ENCODE data around the gene PTPRK. TPM values are rescaled to one million over a fixed set of nuclear protein-coding genes. Genes with fewer than 3 reads are reported as not detected.
"Not testable (repeated sequence)": the region's sequence is repeated elsewhere in the genome, so short reads cannot be mapped to it uniquely, and the experiment has no call there.

Gene PTPRK
- total RNA-seq, 1 experiment from 2014 or later: 34.2 TPM

DNA sequence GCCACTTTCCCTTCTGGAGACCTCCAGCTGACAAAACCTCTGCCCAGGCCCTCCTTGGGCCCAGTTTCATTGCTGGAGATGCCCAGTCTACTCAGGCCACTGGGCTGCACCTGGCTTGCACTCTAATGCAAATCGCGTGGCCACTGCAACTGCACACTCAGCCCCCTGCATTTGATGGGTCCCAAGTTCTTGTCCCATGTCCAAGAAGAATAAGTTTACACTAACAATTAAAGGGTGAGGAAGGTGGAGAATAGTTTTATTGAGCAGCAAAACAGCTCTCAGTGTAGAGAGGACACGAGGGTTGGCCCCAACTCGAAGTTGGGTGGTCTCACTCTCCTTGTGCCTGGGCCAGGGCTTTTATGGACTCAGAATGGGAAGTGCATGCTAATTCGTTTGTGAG, 587.7 kb downstream of the PTPRK start:
- Histone ChIP-seq H2AFZ (ENCODE audit: low read depth, low read length, poor library complexity, severe bottlenecking) (no peak overlapping the region), H3K4me1 (ENCODE audit: control insufficient read depth in 1 of 2, insufficient read depth in 2 of 2, low read length in 2 of 2) (no peaks in the 10 kb centered on the region), H3K36me3 (ENCODE audit: control insufficient read depth in 1 of 2, insufficient read depth in 2 of 2, low read length in 2 of 2) (no peaks in the 10 kb centered on the region), H3K79me2 (ENCODE audit: insufficient read depth, low read length) (no peaks in the 10 kb centered on the region), H3K4me2 (ENCODE audit: low read length) (no peak overlapping the region), H3K9me3 (ENCODE audit: control insufficient read depth in 1 of 2, insufficient read depth in 1 of 2, low read depth in 1 of 2, low read length in 2 of 2) (peaks cover 0 to 8% of the 10 kb centered on the region in 2 experiments; a peak in 2 of 4 replicates), H3K9ac (ENCODE audit: low read length) (no peak overlapping the region), H3K27ac (ENCODE audit: low read depth, low read length) (no peak overlapping the region), H4K20me1 (ENCODE audit: insufficient read depth) (no peaks in the 10 kb centered on the region), H3K9me2 (ENCODE audit: insufficient read depth) (no peaks in the 10 kb centered on the region), H3K27me3 (ENCODE audit: insufficient read depth, low read length) (no peaks in the 10 kb centered on the region), H3K4me3 (replicated peaks in 1 of 2; ENCODE audit: low read depth in 1 of 2, low read length in 2 of 2) (no peak overlapping the region)
- intact Hi-C loops (cut with micrococcal nuclease): no loop called here
- TF ChIP-seq POLR2A (IDR thresholded peaks at IDR 0.05; ENCODE audit: borderline replicate concordance, extremely low read depth, insufficient read depth, insufficient read length): no peak
- no peak for TF ChIP-seq RAD21 (IDR thresholded peaks at IDR 0.05; ENCODE audit: low read depth)
- TF ChIP-seq, protein P1, sequence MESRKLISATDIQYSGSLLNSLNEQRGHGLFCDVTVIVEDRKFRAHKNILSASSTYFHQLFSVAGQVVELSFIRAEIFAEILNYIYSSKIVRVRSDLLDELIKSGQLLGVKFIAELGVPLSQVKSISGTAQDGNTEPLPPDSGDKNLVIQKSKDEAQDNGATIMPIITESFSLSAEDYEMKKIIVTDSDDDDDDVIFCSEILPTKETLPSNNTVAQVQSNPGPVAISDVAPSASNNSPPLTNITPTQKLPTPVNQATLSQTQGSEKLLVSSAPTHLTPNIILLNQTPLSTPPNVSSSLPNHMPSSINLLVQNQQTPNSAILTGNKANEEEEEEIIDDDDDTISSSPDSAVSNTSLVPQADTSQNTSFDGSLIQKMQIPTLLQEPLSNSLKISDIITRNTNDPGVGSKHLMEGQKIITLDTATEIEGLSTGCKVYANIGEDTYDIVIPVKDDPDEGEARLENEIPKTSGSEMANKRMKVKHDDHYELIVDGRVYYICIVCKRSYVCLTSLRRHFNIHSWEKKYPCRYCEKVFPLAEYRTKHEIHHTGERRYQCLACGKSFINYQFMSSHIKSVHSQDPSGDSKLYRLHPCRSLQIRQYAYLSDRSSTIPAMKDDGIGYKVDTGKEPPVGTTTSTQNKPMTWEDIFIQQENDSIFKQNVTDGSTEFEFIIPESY (IDR thresholded peaks at IDR 0.05; ENCODE audit: extremely low read depth, insufficient replicate concordance, low read length): no peak
- TF ChIP-seq JUND (IDR thresholded peaks at IDR 0.05): no peak
- TF ChIP-seq CEBPB (IDR thresholded peaks at IDR 0.05; ENCODE audit: low read depth): no peak
- TF ChIP-seq ELF1 (IDR thresholded peaks at IDR 0.05; ENCODE audit: borderline replicate concordance, low read depth): no peak
- ATAC-seq: no peak
- ChIA-PET RAD21 (ENCODE audit: low non-redundant PET in 1 of 2, low total read pairs in 2 of 2, uncharacterized antibody in 2 of 2, unreplicated experiment in 2 of 2) (no interaction called here), CTCF (no interaction called here), POLR2A (no interaction called here)
- no TSS peak for BruUV-seq (replicated peaks)
- DNase-seq (ENCODE audit: low read depth, low spot score): no peak

DNA sequence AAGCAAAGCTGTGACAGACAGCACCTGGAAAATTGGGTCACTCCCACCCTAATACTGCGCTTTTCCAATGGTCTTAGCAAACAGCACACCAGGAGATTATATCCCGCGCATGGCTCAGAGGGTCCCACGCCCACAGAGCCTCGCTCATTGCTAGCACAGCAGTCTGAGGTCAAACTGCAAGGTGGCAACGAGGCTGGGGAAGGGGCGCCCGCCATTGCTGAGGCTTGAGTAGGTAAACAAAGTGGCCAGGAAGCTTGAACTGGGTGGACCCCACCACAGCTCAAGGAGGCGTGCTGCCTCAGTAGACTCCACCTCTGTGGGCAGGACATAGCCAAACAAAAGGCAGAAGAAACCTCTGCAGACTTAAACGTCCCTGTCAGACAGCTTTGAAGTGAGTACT, 594.0 kb downstream of the PTPRK start:
- H3K36me3 ChIP-seq (ENCODE audit: control insufficient read depth in 1 of 2, insufficient read depth in 2 of 2, low read length in 2 of 2); H3K4me3 ChIP-seq (replicated peaks in 1 of 2; ENCODE audit: low read depth in 1 of 2, low read length in 2 of 2); BruUV-seq (replicated peaks); POLR2A ChIA-PET; H2AFZ ChIP-seq (ENCODE audit: low read depth, low read length, poor library complexity, severe bottlenecking); H3K9ac ChIP-seq (ENCODE audit: low read length); H3K9me2 ChIP-seq (ENCODE audit: insufficient read depth); H3K4me1 ChIP-seq (ENCODE audit: control insufficient read depth in 1 of 2, insufficient read depth in 2 of 2, low read length in 2 of 2); H3K27ac ChIP-seq (ENCODE audit: low read depth, low read length); H3K27me3 ChIP-seq (ENCODE audit: insufficient read depth, low read length); H3K4me2 ChIP-seq (ENCODE audit: low read length); H3K79me2 ChIP-seq (ENCODE audit: insufficient read depth, low read length); H3K9me3 ChIP-seq (ENCODE audit: control insufficient read depth in 1 of 2, insufficient read depth in 1 of 2, low read depth in 1 of 2, low read length in 2 of 2); CTCF ChIA-PET; intact Hi-C loops (cut with micrococcal nuclease); RAD21 ChIA-PET (ENCODE audit: low non-redundant PET in 1 of 2, low total read pairs in 2 of 2, uncharacterized antibody in 2 of 2, unreplicated experiment in 2 of 2); H4K20me1 ChIP-seq (ENCODE audit: insufficient read depth); ATAC-seq; DNase-seq (ENCODE audit: low read depth, low spot score): not testable (repeated sequence)
